ENCODE data around the gene SURF2. TPM values are rescaled to one million over a fixed set of nuclear protein-coding genes. Genes with fewer than 3 reads are reported as not detected.

SURF2 gene
- total and polyA plus RNA-seq, 9 of the 15 experiments (the other 6 are each of a cell fraction or from before 2014, with no cell fraction given): 5.5 to 82.5 (median 21.3) TPM

DNA sequence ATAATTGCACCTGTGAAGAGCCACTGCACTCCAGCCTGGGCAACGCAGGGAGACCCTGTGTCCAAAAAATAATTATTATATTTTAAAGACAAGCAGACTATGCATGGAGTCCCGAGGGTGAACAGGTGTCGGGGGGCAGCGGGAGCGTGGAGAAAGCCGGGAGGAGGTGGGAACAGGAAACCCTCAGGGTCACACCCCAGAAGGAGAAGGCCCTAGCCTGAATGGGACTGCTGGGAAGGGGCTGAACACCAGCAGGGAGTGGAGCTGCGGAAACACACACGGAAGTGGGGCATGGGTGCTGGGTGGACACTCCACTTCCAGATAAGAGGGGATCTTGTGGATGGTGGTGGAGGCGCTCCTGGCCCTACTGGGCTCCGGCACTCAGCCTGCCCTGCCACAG, 33.1 kb upstream of the SURF2 start:
- H3K36me3 ChIP-seq (ENCODE audit: control insufficient read depth, insufficient read depth, low read length): no peaks in the 10 kb centered on the region
- no peak overlapping the region for H3K9ac ChIP-seq (ENCODE audit: insufficient read depth in 1 of 2, low read depth in 2 of 2, low read length in 2 of 2)
- no peak for DNase-seq (ENCODE audit: extremely low read depth in 1 of 4, low spot score in 3 of 4)
- CTCF ChIA-PET (ENCODE audit: low intra/inter-chr PET ratio): no interaction called here
- no peak overlapping the region for H3K4me2 ChIP-seq (ENCODE audit: insufficient read depth, low read length)
- WGBS (ENCODE audit: insufficient coverage, low coverage, missing lambda C conversion rate): 20% methylated on average over 10 of the region's 10 CpGs
- H3K27me3 ChIP-seq (ENCODE audit: control insufficient read depth in 2 of 2, insufficient read depth in 2 of 2, low read length in 2 of 2): peaks cover 0 to 8% of the 10 kb centered on the region in 2 experiments; a peak in 1 of 5 replicates
- ATAC-seq: no peak
- no peaks in the 10 kb centered on the region for H3K9me1 ChIP-seq (ENCODE audit: control insufficient read depth, insufficient read depth, low read length)
- in situ Hi-C loops (cut with MboI): no loop called here
- TF ChIP-seq HINFP (tag; conservative IDR thresholded peaks at IDR 0.05; ENCODE audit: low read depth): no peak
- TF ChIP-seq NCOA4 (IDR thresholded peaks at IDR 0.05; ENCODE audit: partially characterized antibody): no peak
- TF ChIP-seq PHF8 (IDR thresholded peaks at IDR 0.05; ENCODE audit: borderline replicate concordance, low read length): no peak
- TF ChIP-seq, protein P1, sequence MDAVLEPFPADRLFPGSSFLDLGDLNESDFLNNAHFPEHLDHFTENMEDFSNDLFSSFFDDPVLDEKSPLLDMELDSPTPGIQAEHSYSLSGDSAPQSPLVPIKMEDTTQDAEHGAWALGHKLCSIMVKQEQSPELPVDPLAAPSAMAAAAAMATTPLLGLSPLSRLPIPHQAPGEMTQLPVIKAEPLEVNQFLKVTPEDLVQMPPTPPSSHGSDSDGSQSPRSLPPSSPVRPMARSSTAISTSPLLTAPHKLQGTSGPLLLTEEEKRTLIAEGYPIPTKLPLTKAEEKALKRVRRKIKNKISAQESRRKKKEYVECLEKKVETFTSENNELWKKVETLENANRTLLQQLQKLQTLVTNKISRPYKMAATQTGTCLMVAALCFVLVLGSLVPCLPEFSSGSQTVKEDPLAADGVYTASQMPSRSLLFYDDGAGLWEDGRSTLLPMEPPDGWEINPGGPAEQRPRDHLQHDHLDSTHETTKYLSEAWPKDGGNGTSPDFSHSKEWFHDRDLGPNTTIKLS (IDR thresholded peaks at IDR 0.05; ENCODE audit: borderline replicate concordance, low read depth): no peak
- TF ChIP-seq, protein P2, sequence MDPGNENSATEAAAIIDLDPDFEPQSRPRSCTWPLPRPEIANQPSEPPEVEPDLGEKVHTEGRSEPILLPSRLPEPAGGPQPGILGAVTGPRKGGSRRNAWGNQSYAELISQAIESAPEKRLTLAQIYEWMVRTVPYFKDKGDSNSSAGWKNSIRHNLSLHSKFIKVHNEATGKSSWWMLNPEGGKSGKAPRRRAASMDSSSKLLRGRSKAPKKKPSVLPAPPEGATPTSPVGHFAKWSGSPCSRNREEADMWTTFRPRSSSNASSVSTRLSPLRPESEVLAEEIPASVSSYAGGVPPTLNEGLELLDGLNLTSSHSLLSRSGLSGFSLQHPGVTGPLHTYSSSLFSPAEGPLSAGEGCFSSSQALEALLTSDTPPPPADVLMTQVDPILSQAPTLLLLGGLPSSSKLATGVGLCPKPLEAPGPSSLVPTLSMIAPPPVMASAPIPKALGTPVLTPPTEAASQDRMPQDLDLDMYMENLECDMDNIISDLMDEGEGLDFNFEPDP (CRISPR knock-in tag; IDR thresholded peaks at IDR 0.05): no peak
- TF ChIP-seq KLF16 (IDR thresholded peaks at IDR 0.05): no peak
- no peak for TF ChIP-seq GTF2F1 (IDR thresholded peaks at IDR 0.05; ENCODE audit: low read depth, low read length)
- TF ChIP-seq, protein P3, sequence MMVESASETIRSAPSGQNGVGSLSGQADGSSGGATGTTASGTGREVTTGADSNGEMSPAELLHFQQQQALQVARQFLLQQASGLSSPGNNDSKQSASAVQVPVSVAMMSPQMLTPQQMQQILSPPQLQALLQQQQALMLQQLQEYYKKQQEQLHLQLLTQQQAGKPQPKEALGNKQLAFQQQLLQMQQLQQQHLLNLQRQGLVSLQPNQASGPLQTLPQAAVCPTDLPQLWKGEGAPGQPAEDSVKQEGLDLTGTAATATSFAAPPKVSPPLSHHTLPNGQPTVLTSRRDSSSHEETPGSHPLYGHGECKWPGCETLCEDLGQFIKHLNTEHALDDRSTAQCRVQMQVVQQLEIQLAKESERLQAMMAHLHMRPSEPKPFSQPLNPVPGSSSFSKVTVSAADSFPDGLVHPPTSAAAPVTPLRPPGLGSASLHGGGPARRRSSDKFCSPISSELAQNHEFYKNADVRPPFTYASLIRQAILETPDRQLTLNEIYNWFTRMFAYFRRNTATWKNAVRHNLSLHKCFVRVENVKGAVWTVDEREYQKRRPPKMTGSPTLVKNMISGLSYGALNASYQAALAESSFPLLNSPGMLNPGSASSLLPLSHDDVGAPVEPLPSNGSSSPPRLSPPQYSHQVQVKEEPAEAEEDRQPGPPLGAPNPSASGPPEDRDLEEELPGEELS (CRISPR knock-in tag; IDR thresholded peaks at IDR 0.05; ENCODE audit: borderline replicate concordance): no peak
- TF ChIP-seq ARID2 (IDR thresholded peaks at IDR 0.05): no peak
- H2AFZ ChIP-seq (ENCODE audit: low read depth, low read length): no peak overlapping the region
- no peak overlapping the region for H3K27ac ChIP-seq (ENCODE audit: extremely low read depth, low read depth, low read length)
- peaks cover 3% of the 10 kb centered on the region for H3K9me3 ChIP-seq (replicated peaks; ENCODE audit: control insufficient read depth, insufficient read depth, low read depth, low read length)
- no TSS peak for BruUV-seq (replicated peaks)
- intact Hi-C loops (cut with micrococcal nuclease): loop anchor here (10.0 kb wide), 1 partner anchor 48 kb away; the partner anchor contains the start of gene ABO
- H3K79me2 ChIP-seq (ENCODE audit: control insufficient read depth, insufficient read depth, low read length): no peaks in the 10 kb centered on the region
- H3K4me1 ChIP-seq (replicated peaks in 1 of 2; ENCODE audit: control insufficient read depth in 2 of 2, insufficient read depth in 2 of 2, low read length in 2 of 2): peaks cover 0 to 9% of the 10 kb centered on the region in 2 experiments; a peak in 2 of 5 replicates
- no peak overlapping the region for H3K4me3 ChIP-seq
- FAIRE-seq: no peak
- no peaks in the 10 kb centered on the region for H4K20me1 ChIP-seq (replicated peaks; ENCODE audit: control insufficient read depth, insufficient read depth, low read length)
- POLR2A ChIA-PET: no interaction called here
